GM18517 (cell line): Measurements from ENCODE around the gene GRM3.

ENCODE experiments used
- ATAC-seq: cut with Tn5 transposase; IDR thresholded peaks from one replicate; pipeline ENCODE4 v1.9.1; 2021; ENCODE audit warnings: mild to moderate bottlenecking, moderate library complexity; ENCODE audit not compliant: unreplicated experiment

The GRM3 gene

DNA sequence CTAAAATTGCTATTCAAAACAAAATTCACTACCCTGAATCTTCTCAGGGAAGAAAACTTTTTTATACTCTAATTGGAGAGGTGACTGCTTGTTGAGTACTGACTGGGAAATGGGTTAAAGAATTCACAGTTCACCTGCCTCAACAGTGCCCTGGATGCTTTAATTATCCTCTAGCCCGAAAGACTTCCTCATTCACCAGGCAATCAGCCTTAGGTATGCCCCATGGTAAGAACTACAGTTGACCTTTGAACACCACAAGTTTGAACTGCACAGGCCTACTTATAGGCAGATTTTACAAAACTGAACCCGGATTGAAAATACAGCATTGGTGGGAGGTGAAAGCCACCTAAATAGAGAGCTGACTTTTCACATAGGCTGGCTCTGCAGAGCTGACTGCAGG lies 240.4 kb downstream of the GRM3 start:
- no peak for ATAC-seq

DNA sequence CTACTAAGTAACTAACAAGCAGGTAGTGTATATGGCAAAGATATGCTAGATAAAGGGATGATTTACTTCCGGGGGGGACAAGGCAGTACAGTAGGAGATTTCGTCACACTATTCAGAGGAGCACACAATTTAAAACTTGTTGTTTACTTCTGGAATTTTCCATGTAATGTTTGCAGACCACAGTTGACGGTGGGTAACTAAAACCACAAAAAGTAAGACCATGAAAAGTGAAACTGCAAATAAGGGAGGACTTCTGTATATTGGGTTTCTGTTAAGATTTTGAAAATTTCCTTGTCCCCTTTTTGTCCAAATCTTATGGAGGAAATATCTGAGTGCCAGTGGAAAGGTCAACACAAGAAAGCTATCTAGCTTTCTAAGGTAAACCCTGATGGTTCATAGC lies 245.8 kb downstream of the GRM3 start:
- no peak for ATAC-seq

DNA sequence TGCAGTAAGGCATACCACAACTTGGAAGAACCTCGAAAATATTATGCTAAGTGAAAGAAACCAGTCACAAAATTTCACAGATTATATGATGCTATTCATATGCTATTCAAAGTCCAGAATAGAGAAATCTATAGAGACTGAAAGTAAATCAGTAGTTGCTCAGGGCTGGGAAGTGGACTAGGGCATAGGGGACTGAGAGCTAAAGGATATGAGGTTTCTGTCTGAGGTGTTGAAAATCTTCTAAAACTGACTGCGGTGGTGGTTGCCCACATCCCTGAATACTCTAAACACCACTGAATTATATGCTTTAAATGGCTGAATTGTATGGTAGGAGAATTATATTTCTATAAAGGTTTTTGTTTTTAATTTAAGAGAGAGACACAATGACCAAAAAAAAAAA lies 254.5 kb downstream of the GRM3 start:
- ATAC-seq = no peak

DNA sequence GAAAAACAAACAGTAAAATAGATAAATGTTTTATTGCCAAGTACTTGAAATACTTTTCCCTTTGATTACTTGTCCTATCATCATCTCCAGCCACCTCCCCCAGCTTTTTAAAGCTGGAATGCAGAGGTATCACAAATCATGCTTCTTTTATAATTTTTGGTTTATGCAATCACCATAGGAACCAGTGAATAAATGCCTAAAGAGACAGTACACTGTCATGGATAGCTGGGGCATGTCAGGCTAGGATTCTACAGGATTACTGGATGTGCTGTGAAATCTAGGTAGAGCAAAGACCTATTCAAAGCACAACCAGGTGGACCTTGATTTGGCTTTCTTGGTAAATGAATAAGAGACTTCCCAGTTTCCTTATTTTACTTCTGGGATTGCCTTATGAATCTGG lies 257.2 kb downstream of the GRM3 start:
- ATAC-seq = no peak

DNA sequence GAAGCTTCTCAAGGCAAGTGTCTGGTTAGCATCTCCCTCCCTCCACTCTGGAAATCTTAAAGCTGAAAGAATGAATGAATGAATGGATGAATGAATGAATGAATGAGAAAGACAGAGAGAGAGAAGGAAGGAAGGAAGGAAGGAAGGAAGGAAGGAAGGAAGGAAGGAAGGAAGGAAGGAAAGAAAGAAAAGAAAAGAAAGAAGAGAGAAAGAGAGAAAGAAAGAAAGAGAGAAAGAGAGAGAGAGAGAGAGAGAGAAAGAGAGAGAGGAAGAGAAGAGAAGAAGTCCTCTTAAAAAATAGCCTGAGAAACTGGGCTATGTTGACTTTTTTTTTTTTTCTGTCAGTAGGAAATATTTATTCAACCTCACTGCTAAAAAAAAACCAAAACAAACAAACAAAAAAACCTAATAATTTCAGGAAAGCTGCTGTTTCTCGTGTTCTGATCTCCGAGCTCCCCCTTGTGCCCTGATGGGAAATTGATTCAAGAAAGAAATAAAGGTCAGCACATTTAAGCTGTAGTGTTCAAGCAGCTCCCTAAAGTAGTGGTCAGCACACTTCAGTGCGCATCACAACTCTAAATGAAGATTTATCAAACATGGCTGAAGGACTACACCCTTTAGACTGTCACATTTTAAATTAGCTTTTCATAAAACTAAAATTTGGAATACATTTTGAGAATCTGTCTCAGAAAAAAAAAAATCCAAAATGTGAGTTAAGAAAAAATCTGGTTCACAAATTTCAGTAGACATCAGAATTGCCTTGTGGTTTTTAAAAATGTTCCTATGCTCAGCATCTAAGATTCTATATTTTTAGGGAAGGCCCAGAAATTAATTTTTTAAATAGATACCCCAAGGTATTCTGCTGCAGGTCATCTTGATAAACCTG lies 261.5 kb downstream of the GRM3 start:
- no peak for ATAC-seq

GRCh38 chr7:86908948-86909347 lies 265.2 kb downstream of the GRM3 start:
- no peak for ATAC-seq

- no peak for ATAC-seq
Measured at GRCh38 chr7:86911659-86912058, 267.9 kb downstream of the GRM3 start.

DNA sequence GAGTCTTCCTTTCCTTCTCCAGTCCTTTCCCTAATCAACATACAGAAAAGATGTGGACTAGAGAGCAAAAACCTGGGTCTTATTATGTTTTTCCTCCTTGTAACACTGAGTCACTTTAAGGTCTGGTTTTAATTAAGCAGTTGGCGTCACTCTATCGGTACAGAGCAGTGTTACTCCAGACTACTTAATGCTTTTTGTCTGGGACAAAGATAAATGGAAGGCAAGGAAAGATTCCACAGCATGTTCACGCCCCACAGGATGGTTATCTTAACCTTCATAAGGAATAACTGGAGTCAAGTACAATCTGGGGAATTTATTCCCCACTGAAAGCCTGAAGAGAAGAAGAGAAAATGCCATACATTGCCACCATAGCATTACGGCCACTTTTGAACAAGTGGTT lies 270.0 kb downstream of the GRM3 start:
- no peak for ATAC-seq
